DMS53 (cell line): ENCODE results near the gene CCNY.
A peak's percentile ranks its signal among the peaks of the same experiment; 100 is the strongest.

Experiments
- DNase-seq: peaks from one replicate; lab custom pipeline; 2025; lab: John Stamatoyannopoulos, UW

CCNY gene

GRCh38 chr10:35331894-35332640, 4.2 kb upstream of the CCNY start:
- peak; percentile 80 for DNase-seq

- no peak for DNase-seq
Measured at GRCh38 chr10:35334297-35334696, 2.0 kb upstream of the CCNY start.

- peak; percentile 64 for DNase-seq
Measured at GRCh38 chr10:35335133-35336083, 901 bp upstream of the CCNY start.

GRCh38 chr10:35336921-35337823, 863 bp downstream of the CCNY start:
- DNase-seq, result peak; percentile 67

GRCh38 chr10:35339942-35340341, 3.6 kb downstream of the CCNY start:
- no peak for DNase-seq

- no peak for DNase-seq
Measured at GRCh38 chr10:35340975-35341374, 4.7 kb downstream of the CCNY start.

- DNase-seq, result no peak
Measured at GRCh38 chr10:35341521-35341920, 5.2 kb downstream of the CCNY start.

GRCh38 chr10:35342183-35342753, 6.0 kb downstream of the CCNY start:
- DNase-seq, result no peak

GRCh38 chr10:35343739-35344138, 7.4 kb downstream of the CCNY start:
- no peak for DNase-seq

- no peak for DNase-seq
Measured at GRCh38 chr10:35345383-35345742, 9.1 kb downstream of the CCNY start.

- DNase-seq, result no peak
Measured at GRCh38 chr10:35346248-35346647, 9.9 kb downstream of the CCNY start.

GRCh38 chr10:35347121-35347562, 10.8 kb downstream of the CCNY start:
- DNase-seq, result no peak

GRCh38 chr10:35347899-35348608, 11.7 kb downstream of the CCNY start:
- DNase-seq, result no peak

- no peak for DNase-seq
Measured at GRCh38 chr10:35348609-35349388, 12.5 kb downstream of the CCNY start.

GRCh38 chr10:35349389-35349915, 13.1 kb downstream of the CCNY start:
- DNase-seq, result no peak

- no peak for DNase-seq
Measured at GRCh38 chr10:35351021-35351420, 14.7 kb downstream of the CCNY start.

- DNase-seq, result no peak
Measured at GRCh38 chr10:35352097-35352496, 15.8 kb downstream of the CCNY start.

- DNase-seq, result no peak
Measured at GRCh38 chr10:35352512-35352911, 16.2 kb downstream of the CCNY start.

- no peak for DNase-seq
Measured at GRCh38 chr10:35353395-35353794, 17.1 kb downstream of the CCNY start.

- no peak for DNase-seq
Measured at GRCh38 chr10:35353805-35354204, 17.5 kb downstream of the CCNY start.
